ENCODE measurements around the gene RPL12.

DNA sequence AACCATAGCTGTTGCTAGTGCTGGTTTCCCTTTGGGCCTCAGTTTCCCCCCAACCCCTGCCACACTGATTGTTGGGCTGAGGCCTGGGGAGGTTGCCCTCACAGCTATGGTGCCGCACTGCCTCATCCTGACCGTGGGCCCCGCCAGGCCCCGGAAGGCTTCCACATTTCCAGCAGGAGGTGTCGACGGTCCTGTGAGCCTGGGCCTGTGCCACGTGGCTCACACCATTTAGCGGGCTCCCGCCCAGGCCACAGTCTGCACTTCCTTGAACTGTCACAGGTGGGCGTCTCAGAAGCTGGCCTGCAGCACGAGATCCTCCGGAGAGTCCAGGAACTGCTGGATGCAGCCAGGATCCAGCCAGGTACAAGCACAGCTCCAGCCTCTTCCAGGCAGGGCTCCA lies 45.8 kb upstream of the RPL12 start:
- TF ChIP-seq, protein P1, sequence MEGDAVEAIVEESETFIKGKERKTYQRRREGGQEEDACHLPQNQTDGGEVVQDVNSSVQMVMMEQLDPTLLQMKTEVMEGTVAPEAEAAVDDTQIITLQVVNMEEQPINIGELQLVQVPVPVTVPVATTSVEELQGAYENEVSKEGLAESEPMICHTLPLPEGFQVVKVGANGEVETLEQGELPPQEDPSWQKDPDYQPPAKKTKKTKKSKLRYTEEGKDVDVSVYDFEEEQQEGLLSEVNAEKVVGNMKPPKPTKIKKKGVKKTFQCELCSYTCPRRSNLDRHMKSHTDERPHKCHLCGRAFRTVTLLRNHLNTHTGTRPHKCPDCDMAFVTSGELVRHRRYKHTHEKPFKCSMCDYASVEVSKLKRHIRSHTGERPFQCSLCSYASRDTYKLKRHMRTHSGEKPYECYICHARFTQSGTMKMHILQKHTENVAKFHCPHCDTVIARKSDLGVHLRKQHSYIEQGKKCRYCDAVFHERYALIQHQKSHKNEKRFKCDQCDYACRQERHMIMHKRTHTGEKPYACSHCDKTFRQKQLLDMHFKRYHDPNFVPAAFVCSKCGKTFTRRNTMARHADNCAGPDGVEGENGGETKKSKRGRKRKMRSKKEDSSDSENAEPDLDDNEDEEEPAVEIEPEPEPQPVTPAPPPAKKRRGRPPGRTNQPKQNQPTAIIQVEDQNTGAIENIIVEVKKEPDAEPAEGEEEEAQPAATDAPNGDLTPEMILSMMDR (IDR thresholded peaks at IDR 0.05), result no peak
- no peak for TF ChIP-seq POLR2A (IDR thresholded peaks at IDR 0.05)

Data from Peyer's patch (tissue), 4 donors.